HG02973 (cell line): ENCODE measurements around the gene PEX14.
A peak's percentile ranks its signal among the peaks of the same experiment; 100 is the strongest.
"Not testable (repeated sequence)": the region's sequence is repeated elsewhere in the genome, so short reads cannot be mapped to it uniquely, and the experiment has no call there.

Experiments used
- ATAC-seq: cut with Tn5 transposase; IDR thresholded peaks from one replicate; pipeline ENCODE4 v1.9.1; 2021; ENCODE audit warnings: moderate library complexity; ENCODE audit not compliant: unreplicated experiment

The PEX14 gene

DNA sequence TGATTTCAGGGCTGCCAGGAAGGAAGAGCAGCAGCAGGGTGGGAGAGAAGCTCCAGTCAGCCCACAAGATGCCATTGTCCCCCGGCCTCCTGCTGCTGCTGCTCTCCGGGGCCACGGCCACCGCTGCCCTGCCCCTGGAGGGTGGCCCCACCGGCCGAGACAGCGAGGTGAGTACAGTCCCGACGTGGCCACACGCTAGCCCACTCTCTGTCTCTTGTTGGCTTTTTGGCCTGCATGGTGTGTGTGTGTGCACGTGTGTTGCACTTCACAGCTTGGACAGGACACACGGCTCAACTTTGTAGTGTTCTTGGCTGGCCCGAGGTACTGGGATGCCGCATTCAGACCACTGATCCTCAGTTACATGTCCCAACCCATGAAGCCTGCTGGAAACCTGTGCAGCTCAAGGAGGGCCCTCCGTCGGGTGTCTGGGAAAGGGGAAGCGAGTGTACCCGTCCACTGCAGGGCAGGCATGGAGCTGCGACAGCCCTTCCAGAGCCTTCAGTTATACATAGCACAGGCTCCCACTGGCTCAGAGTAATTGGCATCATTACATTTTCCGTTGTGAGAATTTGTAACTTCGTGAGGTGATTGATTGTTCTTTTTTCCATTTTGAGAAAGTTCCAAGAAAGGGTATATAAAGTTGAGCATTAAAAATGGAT lies 24.5 kb upstream of the PEX14 start:
- no peak for ATAC-seq

DNA sequence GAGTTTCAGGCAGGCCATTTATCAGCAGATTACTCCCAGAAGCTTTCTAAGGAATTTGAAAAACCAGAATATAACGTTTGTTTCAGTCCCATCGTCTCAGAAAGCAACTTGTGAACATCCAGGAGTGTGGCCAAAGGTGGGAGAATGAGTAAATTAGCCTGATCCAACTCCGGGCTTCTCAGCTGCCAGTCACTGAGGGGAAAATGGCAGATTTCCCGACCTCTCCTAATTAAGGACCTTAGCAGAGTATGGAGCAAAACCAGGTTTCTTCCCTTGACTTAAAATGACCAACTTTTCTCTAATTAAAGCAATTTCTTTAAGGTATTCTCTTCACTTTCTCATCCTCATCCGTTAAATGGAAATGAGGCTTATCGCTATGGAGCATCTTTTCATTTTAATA lies 23.9 kb upstream of the PEX14 start:
- no peak for ATAC-seq

DNA sequence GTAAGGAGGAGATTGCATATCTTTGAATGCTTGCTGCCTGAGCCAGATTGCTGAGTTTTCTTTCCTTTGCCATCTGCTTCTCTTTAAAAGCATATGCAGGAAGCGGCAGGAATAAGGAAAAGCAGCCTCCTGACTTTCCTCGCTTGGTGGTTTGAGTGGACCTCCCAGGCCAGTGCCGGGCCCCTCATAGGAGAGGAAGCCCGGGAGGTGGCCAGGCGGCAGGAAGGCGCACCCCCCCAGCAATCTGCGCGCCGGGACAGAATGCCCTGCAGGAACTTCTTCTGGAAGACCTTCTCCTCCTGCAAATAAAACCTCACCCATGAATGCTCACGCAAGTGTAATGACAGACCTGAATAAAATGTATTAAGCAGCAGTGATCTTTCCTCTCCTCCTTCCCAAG lies 23.5 kb upstream of the PEX14 start:
- ATAC-seq = no peak

DNA sequence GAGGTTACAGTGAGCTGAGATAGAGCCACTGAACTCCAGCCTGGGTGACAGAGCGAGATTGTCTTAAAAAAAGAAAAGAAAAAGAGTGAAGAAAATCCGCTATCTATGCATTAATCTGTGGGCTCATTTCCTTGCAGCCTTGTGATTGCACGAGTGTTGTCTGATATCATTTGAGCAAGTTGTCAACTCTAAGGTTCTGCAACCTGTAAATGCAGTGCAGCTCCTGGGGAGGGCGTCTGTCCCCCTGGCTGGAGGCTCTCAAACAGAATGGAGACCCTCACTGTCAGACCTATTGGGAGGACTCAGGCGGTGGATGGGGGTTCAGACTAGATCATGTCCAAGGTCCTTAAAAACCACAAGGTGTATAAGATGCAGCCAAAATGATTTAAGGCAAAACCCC lies 18.7 kb upstream of the PEX14 start:
- no peak for ATAC-seq

DNA sequence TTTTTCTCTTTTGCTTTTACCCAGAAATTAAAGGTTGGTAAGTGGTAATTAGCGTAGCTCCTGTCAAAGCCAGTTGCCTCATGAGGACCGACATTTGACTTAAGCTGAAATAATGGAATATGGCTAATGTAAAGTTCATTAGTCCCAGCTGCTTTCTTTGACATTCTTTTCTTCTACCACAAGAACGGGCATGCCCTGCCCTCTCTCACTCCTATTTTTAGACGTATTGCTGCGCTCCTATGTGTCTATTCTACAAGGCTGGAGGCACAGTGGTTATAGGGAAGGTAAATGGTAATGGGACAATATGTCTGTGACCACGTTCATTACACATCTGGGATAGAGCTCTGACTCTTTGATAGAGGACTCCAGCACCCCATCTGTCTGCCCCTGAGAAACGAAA lies 18.1 kb upstream of the PEX14 start:
- ATAC-seq = no peak

DNA sequence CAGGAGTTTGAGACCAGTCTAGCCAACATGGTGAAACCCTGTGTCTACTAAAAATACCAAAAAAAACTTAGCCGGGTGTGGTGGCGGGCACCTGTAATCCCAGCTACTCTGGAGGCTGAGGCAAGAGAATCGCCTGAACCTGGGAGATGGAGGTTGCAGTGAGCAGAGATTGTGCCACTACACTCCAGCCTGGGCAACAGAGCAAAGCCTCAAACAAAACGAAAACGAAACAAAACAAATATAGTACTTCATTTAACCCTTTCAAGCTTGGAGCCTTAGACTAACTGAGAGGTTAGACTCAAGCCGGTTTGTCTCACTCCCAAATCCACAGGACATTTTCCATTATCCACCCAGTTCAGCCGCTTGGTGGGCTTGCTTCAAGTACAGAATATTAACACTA lies 17.3 kb upstream of the PEX14 start:
- not testable (repeated sequence) for ATAC-seq

DNA sequence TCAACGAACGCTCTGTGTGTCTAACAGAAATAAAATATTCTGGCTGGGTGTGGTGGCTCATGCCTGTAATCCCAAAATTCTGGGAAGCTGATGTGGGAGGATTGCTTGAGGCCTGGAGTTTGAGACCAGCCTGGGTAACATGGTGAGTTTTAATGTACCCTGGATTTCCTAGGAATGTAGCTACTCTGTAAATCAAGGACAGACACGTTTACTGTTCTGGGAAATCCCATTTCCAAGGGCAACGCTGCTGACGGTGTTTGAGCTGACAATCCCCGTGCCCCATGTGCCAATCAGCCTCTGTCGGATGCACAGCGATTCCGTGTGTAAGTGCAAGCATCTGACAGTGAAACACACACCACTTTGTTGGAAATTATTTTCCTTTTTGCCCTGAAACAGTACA lies 16.9 kb upstream of the PEX14 start:
- no peak for ATAC-seq

DNA sequence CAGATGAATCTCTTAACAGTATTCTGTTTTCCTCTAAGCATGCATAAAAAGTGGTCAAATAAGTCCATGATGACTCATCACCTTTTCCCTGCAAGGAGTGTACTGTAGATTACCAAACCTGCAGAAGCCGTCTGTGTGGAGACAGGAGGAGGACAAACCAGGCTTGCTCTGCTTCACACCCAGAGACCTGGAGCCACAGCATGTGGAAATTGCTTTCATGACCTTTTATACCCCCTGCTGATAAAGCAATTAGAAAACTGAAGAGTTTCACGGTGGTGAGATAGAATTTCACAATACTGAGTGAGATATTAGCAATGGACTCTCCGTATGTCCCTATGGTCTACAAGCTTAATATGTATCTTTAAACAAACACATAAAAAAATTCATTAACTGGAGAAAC lies 15.6 kb upstream of the PEX14 start:
- ATAC-seq = no peak

DNA sequence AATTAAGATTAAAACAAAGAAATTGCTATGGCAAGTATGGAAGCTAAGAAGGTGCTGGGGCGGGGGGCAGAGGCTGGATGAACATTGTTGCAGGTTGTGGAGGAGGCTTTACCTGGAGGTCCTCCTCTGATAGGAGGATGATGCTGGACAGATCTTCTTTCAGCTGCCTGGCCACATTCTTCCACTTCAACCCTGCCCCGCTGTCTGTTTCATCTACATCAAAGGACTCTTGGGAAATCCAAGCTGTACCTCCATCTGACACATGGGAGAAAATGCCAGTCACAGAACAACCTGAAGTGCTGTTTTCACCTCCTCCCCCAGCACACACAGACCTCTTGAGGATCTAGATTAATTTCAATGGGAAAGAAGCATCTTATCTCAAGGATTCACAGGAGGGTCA lies 7.7 kb upstream of the PEX14 start:
- ATAC-seq = no peak

DNA sequence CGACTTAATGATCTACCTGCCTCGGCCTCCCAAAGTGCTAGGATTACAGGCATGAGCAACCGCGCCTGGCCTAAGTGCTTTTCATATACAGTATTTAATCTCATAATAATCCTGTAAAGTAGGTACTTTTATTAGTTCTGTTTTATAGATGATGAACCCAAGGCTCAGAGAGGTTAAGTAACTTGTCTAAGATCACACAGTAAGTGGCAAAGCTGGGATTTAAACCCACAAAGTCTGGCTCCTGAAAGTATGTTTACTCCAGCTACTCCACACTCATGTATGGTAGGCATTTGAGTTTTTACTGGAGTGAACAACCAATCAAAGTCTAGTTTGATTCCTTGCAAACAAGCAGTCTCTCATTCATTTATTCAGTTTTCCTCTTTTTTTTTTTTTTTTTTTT lies 4.7 kb upstream of the PEX14 start:
- no peak for ATAC-seq

DNA sequence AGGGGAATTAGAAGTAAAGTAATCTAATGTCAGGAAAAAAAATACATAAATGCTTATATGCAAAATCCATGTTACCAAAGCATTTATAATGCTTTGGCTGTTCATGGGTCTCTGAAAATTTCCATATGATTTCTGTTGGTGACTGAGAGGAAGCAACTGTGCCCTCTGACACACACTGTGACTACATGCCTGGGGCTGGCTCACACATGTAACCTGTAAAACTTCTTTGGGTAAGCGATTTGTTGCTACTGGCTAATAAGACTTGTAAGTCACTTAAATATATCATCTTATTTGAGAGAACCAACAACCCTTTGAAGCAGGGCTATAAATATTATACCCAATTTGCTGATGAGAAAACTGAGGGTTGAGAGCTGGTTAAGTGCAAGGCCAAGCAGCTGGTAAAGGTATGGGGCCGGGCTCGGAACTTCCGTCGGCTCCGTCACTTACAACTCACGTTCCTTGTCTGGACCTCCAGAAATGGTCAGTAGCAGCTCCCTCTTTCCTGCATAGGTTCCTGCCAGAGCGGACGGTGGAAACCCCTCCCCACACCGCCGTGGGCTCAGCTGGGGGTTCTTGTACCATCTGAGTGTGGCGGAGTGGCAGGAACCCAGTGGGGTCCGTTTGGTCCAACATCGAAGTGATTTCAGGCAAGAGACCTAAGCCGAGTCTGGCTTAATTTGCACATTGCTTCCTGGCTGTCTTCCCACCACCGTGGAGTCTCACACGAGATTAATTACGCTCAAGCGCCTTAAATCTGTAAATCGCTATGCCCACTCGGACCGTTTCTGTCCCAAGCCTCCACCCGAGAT lies 3.1 kb upstream of the PEX14 start:
- peak; percentile 2 for ATAC-seq

DNA sequence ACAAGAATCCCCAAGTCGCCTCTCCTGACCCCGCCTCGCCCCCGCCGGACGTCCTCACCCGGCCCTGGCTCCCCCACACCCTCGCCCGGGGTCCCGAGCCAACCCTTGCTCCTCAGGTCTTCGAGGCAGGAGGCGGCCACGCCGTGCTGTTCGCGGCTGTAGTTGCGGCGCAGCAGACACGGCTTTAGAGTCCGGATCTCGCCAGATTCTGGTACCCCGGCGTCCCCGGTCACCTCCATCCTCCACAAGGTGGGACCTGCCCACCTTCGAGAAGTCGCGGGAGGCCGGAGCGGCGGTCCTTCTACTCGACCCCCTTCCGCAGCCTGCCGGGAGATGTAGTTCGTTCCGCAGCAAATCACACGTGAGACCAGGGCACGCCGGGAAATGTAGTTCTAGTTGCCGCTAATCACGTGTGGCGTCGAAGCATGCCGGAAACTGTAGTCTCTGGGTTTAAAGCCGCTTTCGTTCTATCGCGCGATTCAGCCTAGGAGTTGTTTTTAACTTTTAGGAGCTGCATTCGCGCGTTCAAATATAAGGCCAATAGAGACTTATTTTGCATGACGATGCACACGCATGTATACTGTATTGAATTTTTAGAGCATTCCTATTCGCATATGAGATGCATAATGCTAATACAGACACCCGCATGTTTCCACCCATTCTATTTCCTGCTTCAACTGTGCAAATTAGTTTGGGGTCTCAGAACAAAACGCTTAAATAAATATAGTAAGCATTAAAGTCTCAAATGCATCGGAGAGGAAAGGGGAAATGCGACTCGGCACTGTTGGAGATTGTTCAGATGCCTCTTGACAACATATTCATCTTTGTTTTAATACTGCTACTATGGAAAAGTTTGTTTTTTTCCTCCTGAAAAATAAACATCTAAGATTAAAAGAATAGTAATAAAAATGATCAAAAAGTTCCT lies 2.3 kb upstream of the PEX14 start, which contains the start of gene DFFA:
Gene DFFA (minus strand): TSS at position 310 of the 925 bp plus-strand sequence. CDS start 71 bp downstream, at position 239.
- peak; percentile 71 for ATAC-seq

DNA sequence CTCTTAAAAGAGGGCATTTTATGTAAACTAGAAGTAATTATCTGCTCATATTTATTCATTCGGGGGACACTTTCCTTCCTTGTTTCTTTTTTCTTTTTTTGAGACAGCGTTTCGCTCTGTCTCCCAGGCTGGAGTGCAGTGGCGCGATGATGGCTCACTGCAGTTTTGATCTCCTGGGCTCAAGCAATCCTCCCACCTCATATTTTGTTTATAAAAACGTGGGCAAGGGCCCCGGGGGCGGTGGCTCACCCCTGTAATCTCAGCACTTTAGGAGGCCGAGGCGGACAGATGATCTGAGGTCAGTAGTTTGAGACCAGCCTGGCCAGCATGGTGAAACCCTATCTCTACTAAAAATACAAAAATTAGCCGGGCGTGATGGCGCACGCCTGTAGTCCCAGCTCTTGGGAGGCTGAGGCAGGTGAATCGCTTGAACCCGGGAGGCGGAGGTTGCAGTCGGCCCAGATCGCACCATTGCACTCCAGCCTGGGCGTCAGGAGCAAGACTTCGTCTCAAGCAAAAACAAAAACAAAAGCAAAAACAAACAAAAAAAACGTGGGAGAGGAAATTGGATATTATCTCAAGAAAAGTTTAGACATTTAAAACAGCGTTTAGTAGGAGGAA lies 1.5 kb upstream of the PEX14 start:
- no peak for ATAC-seq

DNA sequence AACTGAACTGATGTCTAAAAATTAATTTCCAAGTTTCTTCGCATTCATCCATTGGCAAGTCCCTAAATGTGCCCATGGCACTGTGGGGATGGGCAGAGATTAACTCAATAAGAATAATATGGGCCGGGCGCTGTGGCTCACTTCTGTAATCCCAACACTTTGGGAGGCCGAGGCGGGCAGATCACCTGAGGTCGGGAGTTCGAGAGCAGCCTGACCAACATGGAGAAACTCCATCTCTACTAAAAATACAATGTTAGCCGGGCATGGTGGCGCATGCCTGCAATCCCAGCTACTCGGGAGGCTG lies 489 bp upstream of the PEX14 start:
- not testable (repeated sequence) for ATAC-seq

DNA sequence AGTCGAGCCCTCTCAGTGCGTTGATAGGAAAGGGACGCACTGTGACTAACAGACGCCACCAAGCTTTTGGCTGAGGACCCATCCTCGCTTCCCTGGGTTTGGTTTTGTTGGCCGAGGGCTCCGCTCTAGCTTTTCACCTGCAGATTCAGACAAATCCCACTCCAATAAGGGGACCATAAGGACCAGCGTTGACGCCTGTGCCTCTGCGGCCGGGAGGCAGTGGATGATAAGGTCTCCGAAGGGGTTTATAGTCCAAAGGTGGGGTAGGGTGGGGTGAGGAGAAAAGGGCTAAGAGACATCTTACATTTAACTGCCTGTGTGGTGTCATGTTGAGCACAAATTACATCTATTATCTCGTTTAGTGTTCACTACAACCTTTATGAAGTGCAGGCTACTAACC lies 760 bp downstream of the PEX14 start:
- no peak for ATAC-seq

DNA sequence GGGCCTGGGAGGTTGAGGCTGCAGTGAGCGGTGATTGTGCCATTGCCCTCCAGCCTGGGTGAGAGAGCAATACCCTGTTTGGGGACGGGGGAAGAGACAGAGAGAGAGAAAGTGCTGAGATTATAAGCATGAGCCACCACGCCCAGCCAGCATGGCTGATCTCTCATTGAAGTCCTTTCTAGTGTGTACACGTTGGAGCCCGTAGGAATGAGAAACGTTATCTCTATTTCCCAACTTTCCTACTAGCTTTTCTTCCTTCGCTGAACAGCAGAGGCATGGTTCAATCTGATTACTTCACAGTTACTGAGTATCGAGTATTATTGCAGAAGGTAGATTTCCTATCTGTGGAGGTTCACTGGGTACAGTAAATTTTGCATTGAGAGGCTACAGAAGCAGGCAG lies 4.5 kb downstream of the PEX14 start:
- ATAC-seq = no peak

DNA sequence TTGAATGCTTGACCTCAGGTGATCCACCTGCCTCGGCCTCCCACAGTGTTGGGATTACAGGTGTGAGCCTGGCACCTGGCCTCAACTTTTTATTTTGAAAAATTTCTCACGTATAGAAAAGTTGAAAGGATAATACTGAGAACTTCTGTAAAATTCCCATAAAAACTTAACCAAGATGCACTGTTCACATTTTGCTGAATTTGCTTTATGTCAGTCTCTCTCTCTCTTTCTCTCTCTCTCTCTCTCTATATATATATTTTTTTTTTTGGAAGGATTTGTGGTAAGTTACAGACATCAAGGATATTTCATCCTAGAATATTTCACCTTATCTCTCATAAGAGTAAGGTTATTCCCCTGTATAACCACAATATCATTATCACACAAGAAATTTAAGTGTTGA lies 5.9 kb downstream of the PEX14 start:
- no peak for ATAC-seq

DNA sequence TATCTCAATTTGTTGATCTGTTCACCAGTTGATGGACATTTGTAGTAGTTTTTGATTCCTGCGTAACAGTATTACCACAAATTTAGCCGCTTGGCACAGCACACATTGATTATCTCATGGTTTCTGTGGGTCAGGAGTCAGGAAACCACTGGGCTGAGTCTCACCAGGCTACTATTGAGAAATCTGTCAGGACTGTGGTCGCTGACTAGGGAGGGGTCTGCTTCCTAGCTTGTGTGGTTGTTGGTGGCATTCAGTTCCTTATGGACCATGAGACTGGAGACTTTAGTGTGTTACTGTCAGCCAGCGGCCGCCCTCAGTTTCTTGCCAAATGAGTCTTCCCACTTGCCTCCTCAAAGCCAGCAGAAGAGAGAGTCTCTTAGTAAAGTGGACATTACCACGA lies 9.8 kb downstream of the PEX14 start:
- ATAC-seq = no peak

DNA sequence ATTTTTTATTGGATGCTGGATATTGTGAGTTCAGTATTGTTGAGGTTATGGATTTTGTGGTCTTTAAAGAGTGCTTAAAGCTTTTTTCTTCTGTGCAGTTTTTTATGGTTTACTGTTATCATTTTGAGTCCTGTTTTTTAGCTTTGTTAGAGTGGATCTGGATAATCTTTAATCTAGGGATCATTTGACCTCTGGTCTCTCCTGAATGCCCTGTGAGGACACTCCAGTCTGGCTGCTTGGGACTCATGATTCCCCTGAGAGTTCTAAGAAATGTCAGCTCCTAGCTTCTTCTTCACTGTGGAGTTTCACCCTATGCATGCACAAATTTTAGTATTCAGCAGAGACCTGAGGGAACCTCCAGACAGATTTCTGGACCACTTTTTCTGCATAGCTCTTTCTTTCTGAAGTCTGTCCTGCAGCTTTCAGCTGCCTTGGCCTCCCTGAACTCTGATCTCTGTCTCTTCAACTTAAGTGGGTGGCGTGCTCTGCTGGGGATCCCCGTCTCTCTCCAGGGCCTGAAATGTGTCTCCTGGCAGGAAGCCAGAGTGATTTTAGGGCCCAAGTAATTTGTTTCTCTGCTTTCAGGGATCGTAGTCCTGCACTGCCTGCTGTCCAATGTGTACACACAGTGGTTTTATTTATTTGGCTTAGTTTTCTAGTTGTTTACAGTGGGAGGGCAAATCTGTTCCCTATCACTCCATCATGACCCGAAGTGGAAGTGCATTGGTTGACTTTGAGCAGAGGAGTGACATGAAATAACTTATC lies 14.7 kb downstream of the PEX14 start:
- no peak for ATAC-seq

DNA sequence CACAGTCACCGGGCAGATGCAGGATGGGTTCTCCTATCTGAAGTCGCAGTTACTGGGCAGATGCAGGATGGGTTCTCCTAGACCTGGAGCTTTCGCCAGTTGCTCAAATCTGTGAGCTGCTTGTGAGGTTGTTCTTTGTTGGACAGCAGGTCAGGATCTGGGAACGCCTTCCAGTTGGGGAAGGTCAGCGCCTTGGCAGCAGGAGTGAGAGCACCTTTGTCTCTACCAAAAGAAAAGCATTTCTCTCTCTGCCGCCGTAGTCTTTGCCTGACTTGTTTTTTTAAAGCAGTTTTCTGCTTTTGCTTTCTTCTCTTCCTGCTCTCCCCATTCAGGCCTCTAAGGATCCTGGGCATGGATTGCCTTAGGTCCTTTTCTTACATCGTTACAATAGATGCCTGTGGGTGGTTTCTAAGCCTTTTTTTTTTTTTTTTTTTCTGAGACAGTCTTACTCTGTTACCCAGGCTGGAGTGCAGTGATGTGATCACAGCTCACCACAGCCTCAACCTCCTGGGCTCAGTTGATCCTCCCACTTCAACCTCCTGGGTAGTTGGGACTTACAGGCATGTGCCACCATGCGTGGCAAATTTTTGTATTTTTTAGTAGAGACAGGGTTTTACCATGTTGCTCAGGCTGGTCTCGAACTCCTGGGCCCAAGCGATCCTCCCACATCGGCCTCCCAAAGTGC lies 15.7 kb downstream of the PEX14 start:
- no peak for ATAC-seq
